NCI-H774 (cell line): ENCODE results near the gene ZFHX3.

ENCODE experiments used
- DNase-seq: peaks from one replicate; lab custom pipeline; 2025; lab: John Stamatoyannopoulos, UW

The ZFHX3 gene

DNA sequence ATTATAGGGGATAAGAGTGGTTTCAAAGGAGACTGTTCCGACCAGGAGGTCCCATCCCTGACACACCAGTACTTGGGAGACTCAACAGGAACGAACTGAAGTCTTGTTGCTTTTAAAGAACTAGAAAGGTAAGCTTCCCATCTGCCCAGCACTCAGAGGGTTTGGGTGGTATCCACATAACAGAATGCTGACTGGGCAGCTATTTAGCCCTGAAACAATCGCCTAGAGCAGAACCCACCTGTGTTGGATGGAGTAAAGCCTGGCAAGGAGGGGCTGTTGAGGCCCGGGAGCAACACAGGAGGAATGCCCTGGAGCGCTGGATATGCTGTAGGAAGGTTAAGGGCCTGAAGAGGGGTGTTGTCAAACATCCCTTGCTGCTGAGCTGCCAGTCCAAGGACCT, 254.9 kb downstream of the ZFHX3 start:
- no peak for DNase-seq

DNA sequence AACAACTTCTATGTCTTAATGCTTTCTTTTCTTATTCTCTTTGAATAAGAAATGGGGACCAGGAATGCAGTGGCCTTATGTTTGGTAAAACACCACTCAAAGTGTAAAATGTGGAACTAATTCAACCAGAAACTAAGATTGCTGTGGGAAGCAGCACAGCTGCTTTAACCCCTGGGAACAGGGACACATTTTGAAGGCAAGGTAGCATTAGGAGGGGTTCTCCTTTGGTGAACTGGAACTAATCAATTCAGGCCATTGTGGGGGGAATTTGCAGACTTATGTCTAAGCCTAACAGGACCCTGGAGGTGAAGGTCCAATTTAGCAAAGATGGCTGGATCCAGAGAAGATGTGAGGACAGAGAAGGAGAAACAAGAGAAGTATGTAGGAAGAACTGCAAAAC, 256.1 kb downstream of the ZFHX3 start:
- no peak for DNase-seq

DNA sequence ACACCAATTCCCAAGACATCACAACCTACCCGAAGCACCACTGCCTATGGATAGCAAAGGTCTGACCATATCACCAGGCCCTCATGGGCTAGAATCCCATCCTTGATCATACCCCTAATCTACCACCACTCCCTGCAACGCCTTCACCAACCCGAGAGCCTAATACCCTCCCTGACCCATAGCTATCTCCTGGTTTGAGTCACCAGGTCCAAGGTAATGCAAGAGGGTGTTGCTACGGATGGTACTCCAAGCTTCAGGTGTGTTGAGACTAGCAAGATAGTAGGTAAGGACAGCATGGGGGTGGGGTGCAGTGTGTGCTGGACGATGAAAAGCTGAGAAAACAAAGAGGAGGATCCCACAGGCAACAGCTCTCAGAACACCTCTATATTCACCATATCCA, 258.0 kb downstream of the ZFHX3 start:
- no peak for DNase-seq

DNA sequence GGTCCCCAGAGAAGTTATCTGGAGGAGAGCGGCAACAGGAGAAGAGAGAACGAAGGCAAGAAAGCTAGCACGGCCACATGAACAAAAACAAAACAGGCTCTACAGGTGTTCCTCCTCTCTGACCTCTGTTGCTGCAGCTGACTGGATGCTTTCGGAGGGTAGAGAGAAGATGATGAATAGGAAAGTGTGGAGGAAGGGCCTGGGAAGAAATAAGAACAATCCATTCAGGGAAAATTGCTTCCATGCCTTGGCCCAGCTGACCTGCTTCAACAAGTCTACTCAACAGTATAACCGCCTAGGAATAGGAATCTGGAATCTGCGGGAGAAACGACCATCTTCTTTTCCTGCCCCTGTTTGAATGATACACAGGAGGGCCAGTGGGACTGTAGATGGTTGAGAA, 258.5 kb downstream of the ZFHX3 start:
- DNase-seq = no peak

DNA sequence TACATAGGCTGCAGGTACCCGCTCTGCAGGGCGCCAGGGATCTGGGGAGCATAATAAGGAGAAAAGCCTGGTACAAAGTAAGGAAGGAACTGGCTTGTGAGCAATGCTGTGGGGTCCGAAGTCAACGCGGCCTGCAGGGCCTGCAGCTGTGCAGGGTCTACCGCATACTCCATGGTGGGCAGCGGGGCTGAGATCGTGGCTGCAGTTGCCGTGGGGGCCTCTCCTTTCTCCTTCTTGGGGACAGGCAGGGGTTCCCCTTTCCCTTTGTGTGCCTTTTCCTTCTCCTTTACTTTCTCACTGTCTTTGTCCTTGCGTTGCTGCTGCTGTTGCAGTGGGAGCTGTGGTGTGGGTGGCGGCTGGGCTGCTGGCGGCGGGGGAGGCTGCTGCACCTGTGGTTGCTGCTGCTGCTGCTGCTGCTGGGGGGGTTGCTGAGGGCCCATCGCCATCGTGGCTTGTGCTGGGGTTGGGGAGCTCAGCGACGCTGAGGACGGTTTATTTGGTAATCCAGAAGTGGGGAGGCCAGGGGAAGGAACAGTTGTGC, 259.6 kb downstream of the ZFHX3 start:
- no peak for DNase-seq

GRCh38 chr16:72787514-72788268, 260.2 kb downstream of the ZFHX3 start:
- no peak for DNase-seq

DNA sequence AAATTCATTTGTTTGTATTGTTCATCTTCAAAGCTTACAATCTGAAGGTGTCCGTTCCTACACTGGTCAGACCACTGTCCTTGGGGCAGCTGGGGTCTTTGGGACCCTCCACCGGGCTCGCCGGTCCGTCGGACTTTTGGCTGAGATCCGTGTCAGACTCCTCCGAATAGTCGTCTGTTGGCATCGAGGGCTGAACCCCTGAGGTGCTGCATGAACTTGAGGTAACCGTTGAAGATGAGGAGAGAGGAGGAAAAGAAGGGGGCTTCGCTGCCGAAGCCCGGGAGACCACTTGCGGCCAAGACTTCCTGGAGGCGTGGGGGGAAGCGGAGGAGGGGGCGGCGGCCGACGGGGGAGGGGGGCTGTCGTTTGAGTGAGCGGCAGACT, 260.8 kb downstream of the ZFHX3 start:
- DNase-seq = no peak

- no peak for DNase-seq
Measured at GRCh38 chr16:72786606-72787005, 261.3 kb downstream of the ZFHX3 start.

DNA sequence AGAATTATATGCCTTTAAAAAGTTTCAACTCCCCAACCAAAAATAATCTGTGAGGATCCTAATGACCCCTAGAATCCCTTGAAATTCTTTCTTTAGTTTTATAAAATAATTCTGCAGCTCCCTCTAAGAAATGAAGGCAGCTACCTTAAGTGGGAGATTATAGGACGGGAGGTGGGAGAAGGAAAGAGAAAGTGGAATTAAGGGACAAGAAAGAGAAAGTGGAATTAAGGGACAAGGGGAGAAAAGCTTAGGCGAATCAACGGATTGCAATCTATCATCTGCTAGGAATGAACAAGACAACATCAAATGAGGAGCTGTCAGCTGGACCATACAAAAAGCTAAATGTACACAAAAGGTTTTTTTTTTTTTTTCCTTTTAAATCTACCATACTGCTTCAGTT, 262.0 kb downstream of the ZFHX3 start:
- no peak for DNase-seq

GRCh38 chr16:72785171-72785570, 262.8 kb downstream of the ZFHX3 start:
- DNase-seq = no peak

DNA sequence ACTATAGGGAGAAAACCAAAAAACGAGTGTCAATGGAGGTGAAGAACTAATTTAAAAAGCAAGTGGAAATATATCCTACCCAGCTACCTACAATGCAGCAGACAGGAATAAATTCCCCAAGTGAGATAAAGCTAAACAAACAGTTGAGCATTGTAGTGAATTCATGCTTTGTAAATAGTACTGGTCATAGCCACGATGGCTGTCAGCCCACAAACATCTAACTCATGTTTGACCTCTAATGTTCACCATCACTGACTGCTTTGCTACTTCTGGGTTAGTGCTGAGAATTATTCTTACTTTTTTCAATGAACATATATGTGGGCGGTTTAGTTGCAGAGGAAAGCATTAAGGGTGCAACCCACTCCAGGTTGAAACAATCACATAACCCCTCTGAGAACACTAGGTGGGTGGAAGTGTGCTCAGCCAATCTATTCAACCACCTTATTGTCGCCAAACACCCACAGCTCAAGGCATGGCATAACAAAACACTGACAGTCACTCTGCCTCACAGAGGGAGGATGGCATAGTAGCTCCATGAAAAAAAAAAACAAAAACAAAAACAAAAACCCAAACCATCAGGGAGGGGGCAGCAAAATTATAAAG, 264.1 kb downstream of the ZFHX3 start:
- no peak for DNase-seq

GRCh38 chr16:72769876-72770275, 278.1 kb downstream of the ZFHX3 start:
- no peak for DNase-seq

GRCh38 chr16:72768591-72768990, 279.3 kb downstream of the ZFHX3 start:
- no peak for DNase-seq

DNA sequence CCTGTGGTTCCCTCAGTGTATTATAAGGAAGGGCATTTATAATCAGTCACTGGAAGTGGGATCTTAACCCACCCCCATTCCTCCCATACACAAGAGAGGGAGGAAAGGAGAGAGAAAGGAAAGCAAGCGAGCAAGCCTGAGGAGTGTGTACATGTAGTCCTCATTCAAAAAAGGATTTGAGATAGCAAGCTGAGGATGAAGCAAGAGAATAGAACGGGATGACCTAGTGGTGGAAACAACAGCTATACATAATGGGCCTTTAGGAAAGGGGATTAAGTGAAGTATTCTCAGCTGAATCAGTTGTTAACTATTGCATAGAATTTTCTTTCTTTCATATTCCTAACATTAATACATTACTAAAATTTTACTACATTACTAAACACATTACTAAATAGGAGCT, 281.4 kb downstream of the ZFHX3 start:
- no peak for DNase-seq

- no peak for DNase-seq
Measured at GRCh38 chr16:72764015-72764654, 283.8 kb downstream of the ZFHX3 start.

DNA sequence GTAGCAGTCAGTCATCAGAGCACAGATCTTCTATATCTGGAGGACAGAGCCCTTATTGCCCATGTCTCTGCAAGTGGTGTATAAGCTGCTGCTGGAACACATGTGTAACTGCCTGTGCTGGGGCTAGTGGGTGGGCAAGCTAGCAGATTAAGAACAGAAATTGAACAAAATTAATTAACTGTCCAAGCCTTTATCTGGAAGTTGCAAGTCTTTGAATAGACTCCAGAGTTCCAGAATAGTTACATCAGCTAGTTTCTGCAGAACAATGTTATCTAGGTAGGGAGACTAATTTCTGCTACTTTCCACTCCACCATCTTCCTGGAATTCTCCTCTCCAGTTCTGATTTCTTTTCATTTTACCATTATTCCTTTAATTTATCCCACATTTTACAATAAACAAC, 287.3 kb downstream of the ZFHX3 start:
- no peak for DNase-seq

DNA sequence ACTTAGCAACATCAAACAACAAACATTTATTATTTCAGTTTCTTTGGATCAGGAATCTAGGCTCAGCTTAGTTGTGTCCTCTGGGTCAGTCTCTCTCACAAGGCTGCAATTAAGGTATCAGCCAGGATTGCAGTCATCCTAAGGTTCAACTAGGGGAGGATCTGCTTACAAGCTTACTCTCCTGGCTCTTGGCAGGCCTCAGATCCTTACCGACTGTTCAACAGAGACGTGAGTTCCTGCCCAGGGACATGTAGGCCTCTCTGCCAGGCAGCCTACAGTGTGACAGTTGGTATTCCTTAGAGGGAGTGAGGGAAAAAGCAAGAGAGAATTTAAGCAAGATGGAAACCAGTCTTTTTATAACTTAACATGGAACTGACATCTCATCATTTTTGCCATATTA, 294.0 kb downstream of the ZFHX3 start:
- DNase-seq = no peak

GRCh38 chr16:72752004-72752695, 295.8 kb downstream of the ZFHX3 start:
- DNase-seq = no peak

GRCh38 chr16:72751076-72751475, 296.9 kb downstream of the ZFHX3 start:
- no peak for DNase-seq

GRCh38 chr16:72749091-72749490, 298.8 kb downstream of the ZFHX3 start:
- no peak for DNase-seq

GRCh38 chr16:72744076-72744793, 303.7 kb downstream of the ZFHX3 start:
- DNase-seq = no peak
